SH-SY5Y (cell line): ENCODE measurements around the gene TAOK3.

Experiments used
- GATA2 ChIP-seq: IDR thresholded peaks from 2 replicates; pipeline ENCODE4 v1.6.1; 2011; ENCODE audit warnings: mild to moderate bottlenecking, low read depth, low read length
- GATA3 ChIP-seq: IDR thresholded peaks from 2 replicates; pipeline ENCODE4 v1.6.1; 2011; ENCODE audit warnings: low read depth, mild to moderate bottlenecking, low read length, moderate library complexity

DNA sequence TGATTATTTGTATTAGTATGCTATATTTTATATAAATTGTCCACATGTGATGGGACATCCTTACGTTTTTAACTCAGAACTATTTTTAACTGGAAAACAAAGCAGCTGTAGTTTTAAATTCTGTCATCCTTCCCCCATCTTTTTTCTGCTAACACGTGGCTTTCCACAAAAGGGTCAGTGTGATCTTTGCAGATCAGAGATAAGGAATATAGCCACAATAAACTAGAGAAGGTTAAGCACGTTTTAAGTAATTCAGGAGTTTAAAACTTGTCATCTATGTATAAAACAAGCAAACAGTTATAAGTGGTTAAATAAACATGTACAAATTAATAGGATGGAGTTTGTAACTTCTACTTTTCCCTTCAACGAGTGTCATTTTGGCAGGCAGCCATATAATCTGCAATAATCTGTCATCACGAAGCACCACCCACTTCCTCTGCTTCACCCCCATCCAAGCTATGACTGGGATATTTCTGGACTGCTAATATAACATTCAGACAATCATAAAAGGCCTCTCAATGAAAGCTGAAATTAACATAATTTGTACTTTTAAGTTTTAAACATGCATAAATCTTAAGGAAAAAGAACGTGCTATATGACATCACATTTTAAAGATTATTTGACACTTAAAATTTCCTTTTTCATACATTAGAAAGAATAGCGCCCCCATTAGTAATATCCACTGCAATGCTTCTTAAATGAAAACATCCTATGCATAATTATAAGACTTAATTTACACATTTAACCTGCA, 15.3 kb downstream of the TAOK3 start:
- TF ChIP-seq GATA2 (0 out of 2 replicates have a peak, but pooled peaks have one; percentile 22), GATA3 (peak; percentile 58)
